ENCODE measurements around the gene LILRA1. TPM values are rescaled to one million over a fixed set of nuclear protein-coding genes. Genes with fewer than 3 reads are reported as not detected.

The LILRA1 gene
- total and polyA plus RNA-seq, 9 of the 15 experiments (the other 6 are each of a cell fraction or from before 2014, with no cell fraction given) = not detected

GRCh38 chr19:54556194-54556593 is 37.2 kb upstream of the LILRA1 start:
- DNase-seq (ENCODE audit: extremely low read depth in 1 of 4, low spot score in 3 of 4) (no peak), ATAC-seq (no peak), FAIRE-seq (no peak)
- in situ Hi-C loops (cut with MboI) (no loop called here), intact Hi-C loops (cut with micrococcal nuclease) (no loop called here)
- Histone ChIP-seq H3K36me3 (ENCODE audit: control insufficient read depth, insufficient read depth, low read length) (no peaks in the 10 kb centered on the region), H3K4me1 (replicated peaks in 1 of 2; ENCODE audit: control insufficient read depth in 2 of 2, insufficient read depth in 2 of 2, low read length in 2 of 2) (peaks cover 0 to 5% of the 10 kb centered on the region in 2 experiments; a peak in 2 of 5 replicates), H3K27ac (ENCODE audit: extremely low read depth, low read depth, low read length) (no peak overlapping the region), H3K9ac (ENCODE audit: insufficient read depth in 1 of 2, low read depth in 2 of 2, low read length in 2 of 2) (no peak overlapping the region), H3K4me3 (no peak overlapping the region), H2AFZ (ENCODE audit: low read depth, low read length) (no peak overlapping the region), H3K4me2 (ENCODE audit: insufficient read depth, low read length) (no peak overlapping the region), H4K20me1 (replicated peaks; ENCODE audit: control insufficient read depth, insufficient read depth, low read length) (no peaks in the 10 kb centered on the region), H3K9me1 (ENCODE audit: control insufficient read depth, insufficient read depth, low read length) (no peaks in the 10 kb centered on the region), H3K79me2 (ENCODE audit: control insufficient read depth, insufficient read depth, low read length) (no peaks in the 10 kb centered on the region), H3K9me3 (replicated peaks; ENCODE audit: control insufficient read depth, insufficient read depth, low read depth, low read length) (no peaks in the 10 kb centered on the region), H3K27me3 (ENCODE audit: control insufficient read depth in 2 of 2, insufficient read depth in 2 of 2, low read length in 2 of 2) (peaks cover 26 to 53% of the 10 kb centered on the region in 2 experiments)
- BruUV-seq (replicated peaks) = no TSS peak
- WGBS (ENCODE audit: insufficient coverage, low coverage, missing lambda C conversion rate) = 0% methylated on average over 1 of the region's 1 CpG
- TF ChIP-seq BRD9 (IDR thresholded peaks at IDR 0.05; ENCODE audit: low read depth, partially characterized antibody) (no peak), MLX (CRISPR knock-in tag; conservative IDR thresholded peaks at IDR 0.05) (no peak), CBFB (CRISPR knock-in tag; IDR thresholded peaks at IDR 0.05) (no peak), ARID3B (CRISPR knock-in tag; IDR thresholded peaks at IDR 0.05; ENCODE audit: borderline replicate concordance) (no peak), BCOR (IDR thresholded peaks at IDR 0.05) (no peak), TRIM24 (IDR thresholded peaks at IDR 0.05) (no peak), YBX1 (IDR thresholded peaks at IDR 0.05) (no peak), MITF (IDR thresholded peaks at IDR 0.05) (no peak), KAT7 (CRISPR knock-in tag; IDR thresholded peaks at IDR 0.05; ENCODE audit: borderline replicate concordance) (no peak)
- ChIA-PET POLR2A (interaction anchor here (1.0 kb wide), 1 partner anchor 19 kb away, joined by 4 read pairs; no protein-coding TSS in a partner anchor), CTCF (ENCODE audit: low intra/inter-chr PET ratio) (no interaction called here)

Data from K562 (cell line).